B cell (primary cell): ENCODE results near the gene BLVRB. TPM values are rescaled to one million over a fixed set of nuclear protein-coding genes. Genes with fewer than 3 reads are reported as not detected.

Experiments
- ATAC-seq: fragments of 200-7000 bp; cut with Tn5 transposase; one replicate; pipeline ENCODE4 v1.10.0; 2021; ENCODE audit warnings: low read depth, mild to moderate bottlenecking, moderate number of reproducible peaks, moderate library complexity
- CTCF ChIA-PET: fragments of 350-600 bp; sonication (Branson Sonifier 250); formaldehyde crosslinking; loops from one replicate; lab custom pipeline; 2021; ENCODE audit warnings: antibody characterized with exemption, inconsistent platforms; lab: Charles Lee
- POLR2A ChIA-PET: fragments of 350-600 bp; sonication (Branson Sonifier 250); formaldehyde crosslinking; loops from one replicate; lab custom pipeline; 2021; ENCODE audit warnings: antibody characterized with exemption; lab: Charles Lee
- DNase-seq: peaks from one replicate; pipeline ENCODE4 v3.0.0; 2013
- H2AFZ ChIP-seq: 2 replicates; pipeline ENCODE4 v1.6.1; 2012; ENCODE audit warnings: mild to moderate bottlenecking, low read depth, low read length; ENCODE audit not compliant: insufficient read depth, poor library complexity, severe bottlenecking
- H3K27ac ChIP-seq, 2 donors: 1 replicate in 1 of 2; 2 replicates in 1 of 2; pipeline ENCODE4 v1.5.1; 2012 to 2013; ENCODE audit warnings: low read length in 2 of 2, mild to moderate bottlenecking in 2 of 2, moderate library complexity in 1 of 2
- H3K27me3 ChIP-seq, 4 experiments: fragments of 200-600 bp in 1 of 4; sonication (generic) in 1 of 4; replicated peaks in 1 of 4; 1 replicate in 2 of 4; 2 replicates in 2 of 4; pipeline versions ENCODE4 v1.6.1 to v1.7.0; 2013 to 2016; ENCODE audit warnings: low read length in 3 of 4, mild to moderate bottlenecking in 2 of 4, mixed read lengths in 1 of 4, moderate library complexity in 1 of 4; ENCODE audit not compliant: insufficient read depth in 4 of 4, control insufficient read depth in 3 of 4; ENCODE audit errors: control extremely low read depth in 1 of 4
- H3K36me3 ChIP-seq, 2 experiments: replicated peaks in 1 of 2; 1 replicate in 1 of 2; 2 replicates in 1 of 2; pipeline versions ENCODE4 v1.6.1 to v1.7.1; 2013; ENCODE audit warnings: low read length in 1 of 2; ENCODE audit not compliant: insufficient read depth in 2 of 2, control insufficient read depth in 1 of 2; ENCODE audit errors: control extremely low read depth in 1 of 2, extremely low read depth in 1 of 2
- H3K4me1 ChIP-seq, 2 donors: fragments of 200-600 bp in 1 of 2; sonication (generic) in 1 of 2; 1 replicate in 1 of 2; 2 replicates in 1 of 2; pipeline versions ENCODE4 v1.5.1 to v1.6.1; 2013 to 2017; ENCODE audit warnings: low read length in 2 of 2; ENCODE audit not compliant: control insufficient read depth in 2 of 2, insufficient read depth in 2 of 2
- H3K4me2 ChIP-seq: replicated peaks from 2 replicates; pipeline ENCODE3; 2012; ENCODE audit warnings: mild to moderate bottlenecking, low read depth, low read length; ENCODE audit not compliant: poor library complexity, severe bottlenecking
- H3K4me3 ChIP-seq, 5 experiments: fragments of 200-600 bp in 1 of 5; sonication (generic) in 1 of 5; 1 replicate in 3 of 5; 2 replicates in 2 of 5; pipeline versions ENCODE4 v1.5.1 to v1.7.0; 2011 to 2016; ENCODE audit warnings: low read length in 4 of 5, mild to moderate bottlenecking in 4 of 5, low read depth in 2 of 5, control low read depth in 1 of 5, moderate library complexity in 1 of 5; ENCODE audit not compliant: insufficient read depth in 1 of 5; ENCODE audit errors: control extremely low read depth in 1 of 5, extremely low read depth in 1 of 5
- H3K79me2 ChIP-seq: fragments of 200-600 bp; sonication (generic); one replicate; pipeline ENCODE4 v1.6.0; 2016; ENCODE audit warnings: low read length; ENCODE audit not compliant: control insufficient read depth, insufficient read depth
- H3K9ac ChIP-seq: fragments of 200-600 bp; sonication (generic); 2 replicates; pipeline ENCODE4 v1.6.1; 2017; ENCODE audit warnings: mild to moderate bottlenecking, low read length, moderate library complexity
- H3K9me3 ChIP-seq, 3 donors: one replicate each; pipeline versions ENCODE4 v1.6.1 to v1.7.1; 2013; ENCODE audit warnings: low read length in 2 of 3; ENCODE audit not compliant: control insufficient read depth in 2 of 3, insufficient read depth in 1 of 3; ENCODE audit errors: control extremely low read depth in 1 of 3
- H4K20me1 ChIP-seq: 2 replicates; pipeline ENCODE4 v1.6.0; 2012; ENCODE audit warnings: mild to moderate bottlenecking, low read length; ENCODE audit not compliant: insufficient read depth, control insufficient read depth, poor library complexity, severe bottlenecking
- H3K27ac Mint-ChIP-seq: one replicate; pipeline ENCODE4 v1.8.0; 2021; ENCODE audit warnings: mixed read lengths
- H3K27me3 Mint-ChIP-seq: one replicate; pipeline ENCODE4 v1.8.0; 2021; ENCODE audit warnings: mixed read lengths
- H3K4me1 Mint-ChIP-seq: one replicate; pipeline ENCODE4 v1.8.0; 2021; ENCODE audit warnings: mixed read lengths
- H3K4me3 Mint-ChIP-seq: one replicate; pipeline ENCODE4 v1.8.0; 2021; ENCODE audit warnings: mixed read lengths
- H3K9me3 Mint-ChIP-seq: one replicate; pipeline ENCODE4 v1.8.0; 2022; ENCODE audit warnings: mixed read lengths; ENCODE audit not compliant: insufficient read depth
- CTCF ChIP-seq: fragments of 200-600 bp; IDR thresholded peaks from one replicate; pipeline ENCODE4 v1.8.0; 2022; ENCODE audit warnings: antibody characterized with exemption, mild to moderate bottlenecking
- EZH2 ChIP-seq: IDR thresholded peaks from 2 replicates; pipeline ENCODE4 v1.6.1; 2012; ENCODE audit warnings: borderline replicate concordance, low read depth, mild to moderate bottlenecking, moderate library complexity, low read length; ENCODE audit not compliant: insufficient read depth, poor library complexity, severe bottlenecking
- WGBS: methylation state at CpG from one replicate; pipeline ENCODE4 v1.1.5; 2013; ENCODE audit warnings: missing lambda C conversion rate; ENCODE audit not compliant: insufficient coverage; 5-methylcytosine and 5-hydroxymethylcytosine counted together
- intact Hi-C: fragments of 100-400 bp; cut with micrococcal nuclease; formaldehyde crosslinking; loops from one replicate; pipeline ENCODE4 v1.10.0; 2022
- polyA plus RNA-seq: library from polyadenylated mRNA; depleted of rRNA; stranded (reverse); fragments of >200 nt; gene quantifications from 2 replicates; pipeline ENCODE4 v1.2.3, GENCODE V29; 2012
- total RNA-seq, 2 donors: library from RNA; stranded (reverse); fragments of 120-200 nt in 1 of 2; gene quantifications; 1 replicate in 1 of 2; 2 replicates in 1 of 2; pipeline versions ENCODE4 v1.2.3 to v1.2.4, GENCODE V29; 2013 to 2022

Gene BLVRB
- total and polyA plus RNA-seq, 2 donors (not counting 1 experiment from before 2014, with no cell fraction given), result 14.2 to 23.2 TPM

GRCh38 chr19:40471111-40471510 lies 5.6 kb upstream of the BLVRB start:
- POLR2A ChIA-PET, result no interaction called here

DNA sequence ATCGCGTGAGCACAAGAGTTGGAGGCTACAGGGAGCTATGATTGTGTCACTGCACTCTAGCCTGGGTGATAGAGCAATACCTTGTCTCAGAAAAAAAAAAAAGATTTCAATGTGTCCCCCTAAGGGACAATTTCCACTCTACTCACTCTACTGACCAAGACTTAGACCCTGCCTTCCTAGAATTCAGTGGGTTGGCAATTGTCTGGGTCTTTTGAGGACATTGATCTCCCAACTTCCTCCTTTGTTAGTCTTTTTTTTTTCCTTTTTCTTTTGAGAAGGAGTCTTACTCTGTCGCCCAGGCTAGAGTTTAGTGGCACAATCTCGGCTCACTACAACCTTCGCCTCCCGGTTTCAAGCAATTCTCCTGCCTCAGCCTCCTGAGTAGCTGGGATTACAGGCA lies 3.5 kb upstream of the BLVRB start:
- Histone ChIP-seq H4K20me1 (no peaks in the 10 kb centered on the region), H3K27ac (no peak overlapping the region), H3K4me3 (no peak overlapping the region), H3K9me3 (peaks cover 0 to 9% (median 0%) of the 10 kb centered on the region in 3 donors), H2AFZ (no peak overlapping the region), H3K36me3 (no peaks in the 10 kb centered on the region), H3K9ac (no peak overlapping the region), H3K4me1 (peaks cover 19 to 31% of the 10 kb centered on the region in 2 donors), H3K27me3 (peaks cover 0 to 23% (median 3%) of the 10 kb centered on the region in 4 experiments), H3K79me2 (no peaks in the 10 kb centered on the region), H3K4me2 (no peak overlapping the region)
- intact Hi-C loops, result loop anchor here (5.0 kb wide), 3 partner anchors 182 to 793 kb away; partner anchors contain the start of genes AKT2, HNRNPUL1 and ZNF546
- TF ChIP-seq EZH2, result no peak
- TF ChIP-seq CTCF, result no peak
- H3K27ac Mint-ChIP-seq, result no peak overlapping the region
- H3K27me3 Mint-ChIP-seq, result peaks cover 15% of the 10 kb centered on the region
- ATAC-seq (no peak), DNase-seq (no peak)
- H3K9me3 Mint-ChIP-seq, result no peaks in the 10 kb centered on the region
- peaks cover 30% of the 10 kb centered on the region for H3K4me1 Mint-ChIP-seq
- ChIA-PET CTCF (no interaction called here), POLR2A (no interaction called here)
- H3K4me3 Mint-ChIP-seq, result no peak overlapping the region
- 95% methylated on average over 6 of the region's 6 CpGs for WGBS

More at GRCh38 chr19:40471111-40471510, 5.6 kb upstream of the BLVRB start:
- no peaks in the 10 kb centered on the region for H3K79me2 ChIP-seq
- peaks cover 11 to 14% of the 10 kb centered on the region in 2 donors for H3K4me1 ChIP-seq
- CTCF ChIA-PET, result no interaction called here
- Mint-ChIP-seq H3K27me3 (peaks cover 17% of the 10 kb centered on the region), H3K27ac (no peak overlapping the region), H3K4me3 (no peak overlapping the region), H3K4me1 (peaks cover 10% of the 10 kb centered on the region), H3K9me3 (no peaks in the 10 kb centered on the region)
- no peak overlapping the region for H3K4me2 ChIP-seq
- no peak for ATAC-seq
- no peak for TF ChIP-seq CTCF
- no peak for TF ChIP-seq EZH2
- no peak overlapping the region for H3K9ac ChIP-seq
- H2AFZ ChIP-seq, result no peak overlapping the region
- H3K9me3 ChIP-seq, result peaks cover 0 to 5% (median 0%) of the 10 kb centered on the region in 3 donors
- no peak overlapping the region for H3K4me3 ChIP-seq
- no peak for DNase-seq
- peaks cover 0 to 21% (median 3%) of the 10 kb centered on the region in 4 experiments for H3K27me3 ChIP-seq
- no peak overlapping the region for H3K27ac ChIP-seq
- 100% methylated on average over 1 of the region's 3 CpGs for WGBS
- intact Hi-C loops, result no loop called here
- H3K36me3 ChIP-seq, result no peaks in the 10 kb centered on the region
- H4K20me1 ChIP-seq, result no peaks in the 10 kb centered on the region
